ENCODE measurements around the gene CPSF7.

DNA sequence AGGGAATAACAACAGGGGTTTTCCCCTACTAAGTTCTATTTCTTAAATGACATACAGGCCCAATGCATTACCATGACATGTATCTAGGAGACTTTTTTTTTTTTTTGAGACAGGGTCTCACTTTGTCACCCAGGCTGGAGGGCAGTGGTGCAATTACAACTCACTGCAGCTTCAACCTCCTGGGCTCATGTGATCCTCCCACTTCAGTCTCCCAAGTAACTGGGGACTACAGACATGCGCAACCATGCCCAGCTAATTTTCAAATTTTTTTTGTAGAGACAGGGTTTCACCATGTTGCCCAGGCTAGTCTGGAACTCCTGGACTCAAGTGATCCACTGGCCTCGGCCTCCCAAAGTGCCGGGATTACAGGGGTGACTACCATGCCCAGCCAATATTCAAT is 7.5 kb downstream of the CPSF7 start:
- TF ChIP-seq, protein P1, sequence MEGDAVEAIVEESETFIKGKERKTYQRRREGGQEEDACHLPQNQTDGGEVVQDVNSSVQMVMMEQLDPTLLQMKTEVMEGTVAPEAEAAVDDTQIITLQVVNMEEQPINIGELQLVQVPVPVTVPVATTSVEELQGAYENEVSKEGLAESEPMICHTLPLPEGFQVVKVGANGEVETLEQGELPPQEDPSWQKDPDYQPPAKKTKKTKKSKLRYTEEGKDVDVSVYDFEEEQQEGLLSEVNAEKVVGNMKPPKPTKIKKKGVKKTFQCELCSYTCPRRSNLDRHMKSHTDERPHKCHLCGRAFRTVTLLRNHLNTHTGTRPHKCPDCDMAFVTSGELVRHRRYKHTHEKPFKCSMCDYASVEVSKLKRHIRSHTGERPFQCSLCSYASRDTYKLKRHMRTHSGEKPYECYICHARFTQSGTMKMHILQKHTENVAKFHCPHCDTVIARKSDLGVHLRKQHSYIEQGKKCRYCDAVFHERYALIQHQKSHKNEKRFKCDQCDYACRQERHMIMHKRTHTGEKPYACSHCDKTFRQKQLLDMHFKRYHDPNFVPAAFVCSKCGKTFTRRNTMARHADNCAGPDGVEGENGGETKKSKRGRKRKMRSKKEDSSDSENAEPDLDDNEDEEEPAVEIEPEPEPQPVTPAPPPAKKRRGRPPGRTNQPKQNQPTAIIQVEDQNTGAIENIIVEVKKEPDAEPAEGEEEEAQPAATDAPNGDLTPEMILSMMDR (conservative IDR thresholded peaks at IDR 0.05; ENCODE audit: low read depth, low read length) = no peak
- no peak for TF ChIP-seq EZH2 (IDR thresholded peaks at IDR 0.05; ENCODE audit: low read length, unreplicated experiment)
